ENCODE measurements around the gene TBC1D14. TPM values are rescaled to one million over a fixed set of nuclear protein-coding genes. Genes with fewer than 3 reads are reported as not detected.

Gene TBC1D14
- total and polyA plus RNA-seq, 2 of the 8 experiments (the other 6 are each of a cell fraction or from before 2014, with no cell fraction given) = 45.6 to 48.2 TPM

DNA sequence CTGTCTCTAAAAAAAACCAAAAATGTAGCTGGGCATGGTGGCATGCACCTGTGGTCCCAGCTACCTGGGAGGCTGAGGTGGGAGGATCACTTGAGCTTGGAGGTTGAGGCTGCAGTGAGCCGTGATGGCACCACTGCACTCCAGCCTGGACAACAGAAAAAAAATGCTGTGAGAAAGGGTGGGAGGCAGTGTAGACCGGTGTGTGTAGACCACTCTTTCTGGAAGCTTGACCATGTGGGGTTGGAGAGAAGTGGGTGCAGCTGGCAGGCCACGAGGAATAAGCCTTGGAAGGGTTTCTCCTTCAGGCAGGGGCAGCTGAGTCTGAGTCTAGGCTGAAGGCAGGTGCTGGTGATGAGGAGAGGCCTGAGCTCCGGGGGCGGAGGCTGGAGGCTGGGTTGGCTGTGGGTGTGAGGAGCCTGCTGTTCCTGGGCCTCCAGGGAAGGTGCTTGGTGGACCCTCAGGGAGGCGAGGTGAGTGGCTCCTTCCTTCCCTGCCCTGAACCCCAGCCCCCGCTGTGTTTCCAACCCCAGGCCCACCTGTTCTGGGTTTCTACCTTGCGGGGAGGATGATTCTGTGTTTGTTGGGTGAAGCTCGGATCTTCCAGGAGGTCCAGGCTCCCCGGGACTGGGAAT, 9.3 kb upstream of the TBC1D14 start (continued):
- no peak for TF ChIP-seq FOSL1 (IDR thresholded peaks at IDR 0.05; ENCODE audit: insufficient read depth, low read depth, low read length)
- TF ChIP-seq PHF8 (conservative IDR thresholded peaks at IDR 0.05; ENCODE audit: low read depth, low read length) = no peak
